COR-L47 (cell line): ENCODE results near the gene SEC14L1.
A peak's percentile ranks its signal among the peaks of the same experiment; 100 is the strongest.
"Not testable (repeated sequence)": the region's sequence is repeated elsewhere in the genome, so short reads cannot be mapped to it uniquely, and the experiment has no call there.

Source experiments
- DNase-seq: peaks from one replicate; lab custom pipeline; 2025; lab: John Stamatoyannopoulos, UW

The SEC14L1 gene

DNA sequence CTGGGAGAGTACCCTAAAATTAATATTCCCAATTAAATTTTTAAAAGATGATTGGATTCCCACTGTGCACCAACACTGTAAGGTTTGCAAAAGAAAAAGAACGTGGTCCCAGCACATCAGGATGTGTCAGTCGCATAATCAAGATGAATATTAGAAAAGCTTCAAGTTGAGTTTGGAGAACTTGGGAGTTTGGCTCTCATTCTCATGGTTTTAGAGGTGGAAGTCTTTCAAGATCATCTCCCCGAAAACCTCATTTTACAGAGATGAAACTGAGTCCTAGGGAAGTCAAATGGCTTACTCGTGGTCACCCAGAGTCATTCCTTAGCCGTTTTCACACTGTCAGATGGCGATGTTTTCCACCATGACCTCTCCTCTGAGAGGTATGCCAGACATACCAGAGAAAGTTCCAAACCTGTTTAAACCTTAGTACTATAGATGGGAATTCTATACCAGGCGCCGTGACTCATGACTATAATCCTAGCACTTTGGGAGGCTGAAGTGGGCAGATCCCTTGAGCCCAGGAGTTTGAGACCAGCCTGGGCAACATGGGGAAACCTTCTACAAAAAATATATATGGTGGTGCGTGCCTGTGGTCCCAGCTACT is 1.2 kb downstream of the SEC14L1 start:
- DNase-seq, result no peak

DNA sequence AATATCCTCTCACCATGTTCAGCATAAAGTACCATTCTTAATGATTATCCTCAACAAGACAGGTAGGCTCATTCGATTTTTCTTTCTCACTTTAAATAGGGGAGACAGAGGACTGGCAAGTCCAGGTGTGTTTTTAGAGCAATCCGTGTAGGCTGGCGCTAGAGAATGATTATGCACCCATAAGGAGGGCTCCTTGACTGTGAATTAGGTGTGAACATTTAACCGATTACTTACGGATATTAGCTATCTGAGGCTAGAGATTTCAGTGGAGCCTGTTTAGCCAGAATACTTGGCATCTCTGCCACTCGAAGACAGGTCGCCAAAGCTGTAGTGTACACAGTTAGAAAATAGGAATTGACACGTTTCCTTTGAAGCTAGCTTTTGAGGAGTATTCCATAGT is 1.9 kb downstream of the SEC14L1 start:
- DNase-seq, result no peak

DNA sequence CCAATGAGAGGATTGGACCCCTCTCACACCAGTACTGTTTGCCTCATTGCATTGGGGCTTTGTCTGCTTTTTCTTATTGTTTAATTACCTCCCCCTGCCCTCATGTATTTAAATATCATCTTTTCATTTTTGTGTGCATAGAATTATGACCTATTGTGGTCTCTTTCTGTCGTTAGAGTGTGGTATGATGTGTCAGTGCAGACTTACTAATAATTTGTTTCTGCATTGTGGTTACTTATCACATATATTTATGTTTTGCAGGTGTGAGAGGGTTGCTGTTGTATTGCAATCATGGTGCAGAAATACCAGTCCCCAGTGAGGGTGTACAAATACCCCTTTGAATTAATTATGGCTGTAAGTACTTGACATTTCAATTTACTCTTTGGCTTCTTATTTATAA is 2.5 kb downstream of the SEC14L1 start:
- DNase-seq, result no peak

DNA sequence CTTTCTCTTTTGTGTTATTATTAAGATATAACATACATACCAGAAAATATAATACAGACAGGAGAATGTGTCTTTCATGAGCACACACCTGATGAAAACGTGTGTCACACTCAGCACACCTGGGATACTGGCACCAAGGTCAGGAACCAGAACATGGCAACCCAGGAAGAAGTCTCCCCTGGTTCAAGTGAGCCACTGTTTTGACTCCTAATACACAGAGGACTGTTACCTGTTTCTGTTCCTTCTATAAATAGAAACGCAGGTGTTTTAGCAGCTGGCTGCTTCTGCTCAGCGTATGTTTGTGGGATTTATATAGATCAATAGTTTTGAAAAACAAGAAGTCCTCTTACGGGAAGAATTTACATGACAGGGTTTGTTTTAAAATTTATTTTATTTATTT is 3.5 kb downstream of the SEC14L1 start:
- DNase-seq, result no peak

DNA sequence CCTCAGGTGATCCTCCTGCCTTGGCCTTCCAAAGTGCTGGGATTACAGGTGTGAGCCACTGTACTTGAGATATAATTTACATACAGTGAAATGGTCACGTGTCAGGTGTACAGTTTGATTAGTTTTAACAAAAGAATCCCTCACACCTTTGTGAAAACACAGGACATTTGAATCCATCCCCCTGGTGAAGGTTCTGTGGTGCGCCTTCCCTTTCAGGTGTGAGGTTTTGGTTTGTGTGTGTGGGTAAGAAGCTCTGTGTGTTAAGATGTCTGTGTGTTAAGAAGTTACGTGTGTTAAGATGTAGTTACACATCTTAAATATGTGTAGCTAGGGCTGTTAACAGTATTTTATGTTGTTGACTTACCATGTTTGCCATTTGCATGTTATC is 4.4 kb downstream of the SEC14L1 start:
- no peak for DNase-seq

DNA sequence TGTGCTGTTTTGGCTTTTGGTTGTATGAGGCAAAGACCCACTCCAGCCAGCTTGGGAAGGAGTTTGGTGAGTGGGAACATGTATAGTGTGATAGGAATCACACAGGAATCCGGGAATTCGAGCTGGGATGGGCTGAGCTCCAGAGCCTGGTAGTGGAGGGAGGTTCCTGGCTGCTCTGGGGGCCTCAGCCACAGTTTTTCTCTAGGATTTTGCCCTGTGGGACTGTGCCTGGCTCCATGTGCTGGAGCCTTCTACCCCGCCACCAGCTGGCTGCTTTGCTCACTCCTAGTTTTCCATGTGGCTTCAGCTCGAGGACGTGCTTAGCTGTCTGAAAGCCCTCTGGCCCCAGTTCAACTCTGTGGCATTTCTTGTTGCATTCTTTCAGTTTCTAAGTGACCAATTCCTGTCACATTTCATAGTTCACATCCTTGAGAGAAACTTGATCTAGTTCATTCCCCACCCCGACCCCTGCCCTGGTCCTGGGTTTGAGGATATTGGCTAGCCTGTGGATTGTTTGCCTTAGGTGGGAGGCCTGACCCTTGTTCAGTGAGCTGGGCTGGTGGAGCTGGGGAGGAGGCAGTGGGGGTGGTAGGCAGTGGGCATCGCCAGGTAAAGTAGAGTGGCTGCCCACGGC is 5.0 kb downstream of the SEC14L1 start:
- DNase-seq, result no peak

DNA sequence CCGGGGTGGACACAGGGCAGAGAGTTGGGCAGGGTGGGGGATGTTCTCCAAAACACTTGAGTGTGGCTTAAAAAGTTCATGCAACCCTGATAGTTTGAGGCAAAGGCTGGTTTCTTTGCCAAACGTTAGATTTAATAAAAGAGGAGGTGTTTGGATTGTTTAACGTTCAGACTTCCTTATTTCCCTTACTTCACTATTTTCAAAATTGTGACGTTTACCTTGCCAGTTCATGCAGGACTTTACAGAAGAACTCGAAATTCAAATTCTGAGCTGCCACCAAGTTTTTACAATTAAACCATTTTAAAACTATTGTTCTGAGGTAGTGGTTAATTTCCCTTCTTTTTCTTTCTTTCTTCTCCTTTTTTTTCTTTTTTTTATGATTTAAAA is 5.5 kb downstream of the SEC14L1 start:
- DNase-seq, result no peak

DNA sequence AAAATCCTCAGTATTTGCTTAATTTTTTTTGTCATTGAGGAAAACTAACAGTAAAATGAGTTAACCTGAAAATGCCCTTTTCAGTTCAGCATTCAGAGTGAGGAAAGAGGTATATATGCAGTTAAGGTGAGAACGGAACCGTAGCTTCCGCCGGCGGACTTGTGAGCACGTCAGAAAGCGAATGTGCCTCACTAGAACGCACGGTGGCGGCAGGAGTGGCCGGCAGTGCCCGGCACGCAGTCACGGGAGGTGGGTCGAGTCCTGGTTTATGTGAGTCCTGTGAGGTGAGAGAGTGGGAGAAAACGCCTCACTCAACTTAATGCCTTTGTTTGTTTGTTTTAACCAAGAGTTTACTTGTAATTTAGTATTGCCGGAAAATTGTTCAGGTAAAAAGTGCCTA is 6.1 kb downstream of the SEC14L1 start:
- DNase-seq, result no peak

DNA sequence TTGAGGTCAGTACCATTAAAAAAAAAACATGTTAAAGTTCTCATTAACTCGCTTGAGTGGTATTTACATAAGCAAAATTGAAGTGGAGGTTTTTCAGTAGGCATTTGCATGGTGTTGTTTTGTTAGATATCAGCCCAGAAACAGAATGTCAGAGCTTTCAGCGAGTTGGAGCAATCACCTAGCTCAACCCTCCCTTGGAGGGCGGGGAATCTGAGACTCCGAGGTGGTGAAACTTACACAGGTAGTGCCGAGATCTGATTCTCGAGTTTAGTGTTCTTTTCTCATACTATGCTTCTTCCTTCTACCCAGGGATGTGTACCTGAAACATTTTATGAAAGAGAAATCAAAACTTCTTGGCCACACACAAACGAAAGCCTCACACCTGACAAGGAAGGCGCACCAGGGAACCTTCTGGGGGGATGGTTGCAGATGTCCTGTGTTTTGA is 6.6 kb downstream of the SEC14L1 start:
- DNase-seq, result no peak

DNA sequence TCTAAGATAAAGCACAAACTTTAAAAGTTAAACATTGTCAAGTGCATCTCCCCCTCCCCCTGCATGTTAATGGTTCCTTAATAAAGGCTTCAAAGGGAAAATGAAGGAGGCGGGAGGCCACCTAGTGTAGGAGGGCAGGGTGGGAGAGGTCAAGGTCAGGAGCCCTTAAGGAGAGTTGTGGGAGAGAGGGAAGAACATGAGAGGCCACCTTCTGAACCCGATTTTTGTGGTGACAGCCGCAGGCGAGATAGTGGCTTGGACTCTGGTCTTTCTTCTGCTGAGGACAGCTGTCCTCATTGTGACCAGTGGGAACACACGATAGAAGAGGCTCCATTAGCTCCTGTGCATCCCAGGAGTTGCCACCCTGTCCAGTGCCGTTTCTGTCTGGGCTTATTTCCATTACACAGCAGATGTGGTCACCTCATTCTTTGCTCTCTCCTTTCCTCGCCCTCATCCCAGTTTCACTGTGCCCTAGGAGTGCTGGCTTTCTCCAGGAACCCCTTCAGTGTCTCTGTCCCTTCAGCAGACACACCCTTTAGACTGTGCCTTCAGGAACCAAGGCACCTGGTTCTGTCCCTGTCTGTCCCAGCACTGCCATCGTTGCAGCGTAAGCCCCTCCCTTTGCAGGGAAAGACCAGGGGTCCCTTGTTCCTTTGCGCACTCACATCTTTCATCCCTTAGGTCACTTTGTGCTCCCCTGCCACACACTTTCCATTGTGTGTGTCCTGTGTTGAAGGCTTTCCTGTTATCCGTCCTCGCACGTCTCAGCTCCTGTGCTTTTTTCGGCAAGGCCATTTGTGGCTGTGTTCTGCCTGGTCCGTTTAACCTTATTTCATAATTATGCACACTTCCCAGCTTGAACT is 7.5 kb downstream of the SEC14L1 start:
- no peak for DNase-seq

DNA sequence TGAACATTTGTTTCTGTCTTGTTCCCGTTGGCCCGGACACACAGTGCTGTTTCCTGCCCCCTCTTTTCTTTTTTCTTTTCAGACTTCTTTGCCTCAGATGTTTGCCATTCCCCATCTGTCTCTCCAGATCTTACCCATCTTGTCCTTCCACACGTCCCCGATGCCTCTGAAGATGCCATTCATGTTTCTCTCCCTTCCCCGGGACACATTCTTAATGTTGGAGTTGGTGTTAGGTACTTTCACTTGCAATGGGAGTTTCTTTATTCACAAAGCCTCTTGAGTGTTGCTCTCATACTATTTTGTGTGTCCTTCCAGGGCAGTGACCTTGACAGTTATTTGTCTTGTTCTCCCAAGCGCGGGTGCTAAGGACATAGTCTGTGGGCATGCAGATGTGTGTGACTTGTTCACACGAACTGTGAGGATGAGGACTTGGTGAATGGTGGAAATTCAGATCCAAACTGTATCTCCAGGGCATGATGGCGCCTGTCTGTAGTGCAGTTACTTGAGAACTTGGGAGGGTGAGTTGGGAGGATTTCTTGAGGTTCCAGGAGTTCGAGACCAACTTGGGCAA is 8.3 kb downstream of the SEC14L1 start:
- DNase-seq, result no peak

DNA sequence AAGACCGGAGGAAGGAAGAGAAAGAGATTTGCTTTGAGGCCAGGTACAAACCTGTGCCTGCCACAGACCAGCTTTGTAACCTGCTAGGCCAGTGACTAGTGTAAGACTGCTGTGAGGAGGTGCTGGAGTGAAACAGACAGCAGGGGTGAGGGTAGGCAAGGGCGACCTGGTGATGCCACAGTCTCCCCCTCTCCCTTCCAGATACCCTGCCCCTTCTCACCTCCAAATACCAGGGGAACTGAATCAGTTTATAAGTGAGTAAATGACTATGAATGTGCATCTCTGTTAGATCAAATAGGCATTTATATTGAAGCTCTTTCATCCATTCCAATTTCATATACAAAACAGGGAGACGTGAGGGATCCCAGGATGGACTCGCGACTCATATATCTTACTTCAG is 9.4 kb downstream of the SEC14L1 start:
- no peak for DNase-seq

DNA sequence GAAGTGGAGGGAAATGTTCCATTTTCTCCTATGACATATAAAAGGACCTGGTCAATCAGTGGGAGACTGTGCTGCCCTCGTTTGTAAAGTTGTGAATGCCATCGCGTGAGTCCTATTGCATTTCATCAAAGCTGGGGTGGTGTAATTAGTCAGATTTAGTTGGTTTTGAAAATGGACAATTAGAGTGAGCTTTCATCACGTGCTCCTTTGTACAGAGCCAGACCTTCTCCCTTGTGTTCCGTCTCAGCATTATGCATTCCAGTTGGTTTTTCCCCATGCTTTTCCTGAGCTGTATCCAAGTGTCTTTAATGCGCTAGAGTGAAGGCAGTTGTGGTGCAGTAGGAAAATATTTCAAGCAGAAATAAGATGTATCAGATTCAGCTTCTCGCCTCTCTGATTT is 10.4 kb downstream of the SEC14L1 start:
- no peak for DNase-seq

DNA sequence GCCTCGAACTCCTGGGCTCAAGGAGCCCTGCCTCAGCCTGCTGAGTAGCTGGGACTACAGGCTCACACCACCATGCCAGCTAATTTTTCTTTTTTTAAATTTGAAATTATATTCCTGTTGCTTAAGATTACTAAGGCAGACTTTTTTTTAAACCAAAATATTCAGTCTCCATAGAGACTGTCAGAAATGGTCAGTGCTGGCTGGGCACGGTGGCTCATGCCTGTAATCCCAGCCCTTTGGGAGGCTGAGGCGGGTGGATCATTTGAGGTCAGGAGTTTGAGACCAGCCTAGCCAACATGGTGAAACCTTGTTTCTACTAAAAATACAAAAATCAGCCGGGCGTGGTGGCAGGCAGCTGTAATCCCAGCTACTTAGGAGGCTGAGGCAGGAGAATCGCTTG is 11.3 kb downstream of the SEC14L1 start:
- DNase-seq, result not testable (repeated sequence)

DNA sequence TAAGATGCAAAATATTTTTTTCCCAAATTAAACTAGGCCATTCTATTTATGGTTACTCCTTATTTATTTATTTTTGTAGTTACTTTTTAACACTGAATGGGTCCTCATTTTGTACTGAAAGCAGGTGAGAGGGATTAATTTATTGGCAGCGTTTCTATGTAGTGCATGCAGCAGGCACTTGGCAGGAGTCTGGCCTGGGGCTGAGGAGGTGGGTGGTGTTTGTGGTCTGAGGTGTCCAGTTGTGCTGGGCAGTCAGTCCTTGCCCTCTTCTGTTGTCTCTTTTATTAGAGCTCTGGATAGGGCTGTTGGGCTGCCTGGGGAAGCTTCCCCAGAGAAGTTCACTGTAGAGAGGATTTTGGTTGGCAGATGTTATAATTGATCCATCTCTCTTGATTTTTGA is 12.7 kb downstream of the SEC14L1 start:
- DNase-seq, result no peak

DNA sequence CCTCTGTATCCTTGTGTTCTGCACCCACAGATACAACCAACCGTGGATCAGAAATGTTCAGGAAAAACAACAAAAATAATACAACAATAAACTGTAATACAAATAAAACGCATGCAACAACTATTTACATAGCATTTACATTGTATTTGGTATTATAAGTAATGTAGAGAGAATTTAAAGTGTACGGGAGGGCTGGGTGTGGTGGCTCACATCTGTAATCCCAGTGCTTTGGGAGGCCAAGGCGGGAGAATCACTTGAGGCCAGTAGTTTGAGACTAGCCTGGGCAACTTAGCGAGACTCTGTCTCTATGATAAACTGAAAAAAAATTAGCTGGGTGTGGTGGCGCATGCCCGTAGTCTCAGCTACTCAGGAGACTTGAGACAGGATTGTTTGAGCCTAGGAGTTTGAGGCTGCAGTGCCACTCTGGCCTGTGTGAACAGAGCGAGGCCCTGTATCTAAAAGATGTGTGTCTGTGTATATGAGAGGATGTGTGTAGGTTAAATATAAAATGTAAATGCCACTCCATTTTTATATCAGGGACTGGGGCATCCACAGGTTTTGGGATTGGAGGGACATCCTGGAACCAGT is 13.3 kb downstream of the SEC14L1 start:
- no peak for DNase-seq

DNA sequence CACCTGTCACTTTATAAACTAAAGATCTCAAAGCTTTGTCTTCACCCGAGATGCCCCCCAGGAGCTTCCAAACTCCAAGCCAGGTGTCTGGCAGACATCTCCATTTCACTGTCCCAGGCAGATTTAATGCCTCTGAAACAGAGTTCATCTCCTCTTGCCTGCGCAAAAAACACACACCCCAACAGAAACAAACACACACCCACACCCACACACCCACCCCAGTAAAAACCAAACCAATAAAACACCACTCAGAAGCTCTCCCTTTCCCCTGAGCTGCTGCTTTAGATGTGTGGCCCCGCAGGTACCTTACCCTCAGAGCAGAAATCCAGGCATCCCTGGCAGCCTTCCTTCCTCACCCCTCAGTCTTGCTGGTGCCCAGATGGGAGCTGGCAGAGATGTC is 14.4 kb downstream of the SEC14L1 start:
- DNase-seq, result no peak

DNA sequence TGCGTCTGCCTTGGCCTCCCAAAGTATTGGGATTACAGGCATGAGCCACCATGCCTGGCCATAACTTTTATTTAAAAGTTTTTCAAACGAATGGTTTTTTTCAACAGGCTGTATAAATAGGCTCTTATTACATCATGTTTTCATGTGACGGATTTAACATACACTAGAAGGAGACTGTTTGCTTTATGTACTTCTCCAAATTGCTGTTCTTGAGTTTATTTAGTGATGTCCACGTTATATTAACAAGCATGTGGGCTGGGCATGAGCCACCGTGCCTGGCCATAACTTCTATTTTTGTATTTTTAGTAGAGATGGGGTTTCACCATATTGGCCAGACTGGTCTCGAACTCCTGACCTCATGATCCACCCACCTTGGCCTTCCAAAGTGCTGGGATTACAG is 17.0 kb downstream of the SEC14L1 start:
- not testable (repeated sequence) for DNase-seq

DNA sequence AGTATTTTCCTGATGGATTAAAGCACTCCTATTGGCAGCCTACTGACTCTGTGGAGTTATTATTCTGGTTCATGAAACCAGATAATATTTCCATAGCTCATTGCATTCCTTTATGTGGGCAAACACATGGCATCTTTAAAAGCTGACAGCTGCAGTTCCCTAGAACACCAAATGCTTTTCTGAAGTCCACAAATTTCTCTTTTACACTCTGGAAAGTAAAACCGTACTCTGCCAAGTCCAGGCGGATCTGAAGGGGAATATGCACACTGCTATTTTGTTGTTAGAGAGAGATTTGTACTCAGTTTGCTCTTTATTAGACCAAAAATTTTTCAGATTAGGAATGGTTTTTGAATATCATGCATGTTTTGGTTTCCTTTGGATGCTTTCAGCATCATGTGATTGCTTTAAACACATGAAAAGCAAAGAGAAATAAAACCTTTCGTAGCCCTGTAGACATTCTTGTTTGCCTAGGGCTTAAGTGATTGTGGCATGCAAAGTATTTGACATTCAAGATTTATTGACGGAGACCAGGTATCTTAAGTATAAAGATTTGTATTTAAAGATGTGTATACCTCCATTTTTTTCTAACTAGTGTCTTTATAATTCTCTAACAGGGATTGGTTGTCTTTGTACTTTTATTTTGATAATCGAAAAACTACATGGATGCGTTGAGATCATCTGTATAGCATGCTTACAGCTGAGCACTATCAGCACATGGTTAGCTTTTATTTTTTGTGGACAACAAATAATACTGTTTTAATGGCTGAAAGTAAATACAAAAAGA is 19.5 kb downstream of the SEC14L1 start:
- DNase-seq, result no peak

DNA sequence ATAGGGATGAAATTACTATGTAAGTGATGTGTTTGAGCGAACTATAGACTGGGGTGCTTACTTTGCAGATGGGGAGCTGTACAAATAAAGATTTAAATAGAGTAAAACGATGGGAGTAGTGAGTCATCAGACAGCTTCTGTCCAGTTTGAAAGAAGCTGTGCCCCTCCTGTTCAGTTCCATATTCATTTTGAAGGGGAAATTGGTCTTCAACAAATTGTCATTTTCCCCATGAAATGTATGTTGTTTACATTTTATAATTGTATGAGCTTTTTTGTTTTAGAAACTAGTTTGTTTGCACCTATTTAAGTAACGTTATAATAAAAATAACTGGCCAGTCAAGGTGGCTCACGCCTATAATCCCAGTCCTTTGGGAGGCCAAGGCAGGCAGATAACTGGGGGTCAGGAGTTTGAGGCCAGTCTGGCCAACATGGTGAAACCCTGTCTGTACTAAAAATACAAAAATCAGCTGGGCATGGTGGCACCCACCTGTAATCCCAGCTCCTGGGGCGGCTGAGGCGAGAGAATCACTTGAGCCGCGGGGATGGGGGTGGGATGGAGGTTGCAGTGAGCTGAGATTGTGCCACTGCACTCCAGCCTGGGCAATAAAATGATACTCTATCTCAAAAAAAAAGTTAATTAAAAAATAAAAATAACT is 20.2 kb downstream of the SEC14L1 start:
- peak; percentile 67 for DNase-seq

DNA sequence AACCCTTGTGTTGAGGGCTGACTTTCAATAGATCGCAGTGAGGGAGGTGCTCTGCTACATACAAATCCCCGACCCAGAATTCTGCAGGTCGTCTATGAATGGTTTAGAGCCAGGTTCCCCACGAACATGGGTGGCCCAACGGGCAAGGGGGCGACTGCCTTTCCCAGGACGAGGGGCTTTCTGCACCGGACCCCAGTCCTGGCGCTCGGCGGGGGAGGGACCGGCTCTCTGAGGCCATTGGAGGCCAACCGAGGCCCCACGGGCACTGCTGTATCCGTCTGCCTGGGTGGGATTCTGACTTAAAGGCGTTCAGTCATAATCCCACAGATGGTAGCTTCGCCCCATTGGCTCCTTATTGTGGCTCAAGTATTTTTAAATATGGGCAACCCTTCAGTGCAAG is 21.2 kb downstream of the SEC14L1 start:
- DNase-seq, result no peak
